ENCODE data around the gene ZNF431. TPM values are rescaled to one million over a fixed set of nuclear protein-coding genes. Genes with fewer than 3 reads are reported as not detected.

Gene ZNF431
- total and polyA plus RNA-seq, 4 donors, result 0.29 to 6.6 (median 1.5) TPM

GRCh38 chr19:21126078-21126477 lies 15.8 kb upstream of the ZNF431 start:
- Histone ChIP-seq H3K4me3 (ENCODE audit: low read depth in 1 of 3, low read length in 3 of 3) (no peak overlapping the region), H3K4me1 (ENCODE audit: control insufficient read depth in 4 of 4, insufficient read depth in 4 of 4, low read length in 3 of 4) (no peaks in the 10 kb centered on the region), H3K27me3 (ENCODE audit: control insufficient read depth in 4 of 4, insufficient read depth in 4 of 4, low read length in 3 of 4) (no peaks in the 10 kb centered on the region), H3K36me3 (ENCODE audit: control insufficient read depth in 4 of 4, insufficient read depth in 3 of 4, low read depth in 1 of 4, low read length in 3 of 4) (peaks cover 0 to 2% (median 0%) of the 10 kb centered on the region in 4 donors), H3K9me3 (ENCODE audit: control insufficient read depth in 4 of 4, low read length in 3 of 4) (peaks cover 0 to 3% (median 0%) of the 10 kb centered on the region in 4 donors), H3K9ac (ENCODE audit: low read depth in 1 of 2, low read length in 2 of 2) (no peak overlapping the region), H3K27ac (ENCODE audit: low read depth in 1 of 2, low read length in 2 of 2) (no peak overlapping the region)
- TF ChIP-seq REST (IDR thresholded peaks at IDR 0.05), result no peak
- TF ChIP-seq HNF4G (IDR thresholded peaks at IDR 0.05), result no peak
- TF ChIP-seq JUND (IDR thresholded peaks at IDR 0.05), result no peak
- TF ChIP-seq FOXA1 (IDR thresholded peaks at IDR 0.05), result no peak
- no peak for TF ChIP-seq ATF3 (IDR thresholded peaks at IDR 0.05)
- TF ChIP-seq GABPA (IDR thresholded peaks at IDR 0.05 in 1 of 2, conservative IDR thresholded peaks at IDR 0.05 in 1 of 2), result no peak
- no peak for TF ChIP-seq EGR1 (IDR thresholded peaks at IDR 0.05; ENCODE audit: low read depth in 2 of 2)
- DNase-seq (ENCODE audit: low spot score), result no peak

- WGBS, result 58% methylated on average over 2 of the region's 2 CpGs
- Histone ChIP-seq H3K27me3 (ENCODE audit: control insufficient read depth in 4 of 4, insufficient read depth in 4 of 4, low read length in 3 of 4) (no peaks in the 10 kb centered on the region), H3K27ac (ENCODE audit: low read depth in 1 of 2, low read length in 2 of 2) (no peak overlapping the region), H3K4me1 (ENCODE audit: control insufficient read depth in 4 of 4, insufficient read depth in 4 of 4, low read length in 3 of 4) (no peaks in the 10 kb centered on the region), H3K4me3 (ENCODE audit: low read depth in 1 of 3, low read length in 3 of 3) (no peak overlapping the region), H3K9me3 (ENCODE audit: control insufficient read depth in 4 of 4, low read length in 3 of 4) (peaks cover 0 to 3% (median 0%) of the 10 kb centered on the region in 4 donors), H3K9ac (ENCODE audit: low read depth in 1 of 2, low read length in 2 of 2) (no peak overlapping the region), H3K36me3 (ENCODE audit: control insufficient read depth in 4 of 4, insufficient read depth in 3 of 4, low read depth in 1 of 4, low read length in 3 of 4) (peaks cover 0 to 2% (median 0%) of the 10 kb centered on the region in 4 donors)
- DNase-seq (ENCODE audit: low spot score), result no peak
- no peak for TF ChIP-seq NR2F2 (IDR thresholded peaks at IDR 0.05)
- TF ChIP-seq TAF1 (conservative IDR thresholded peaks at IDR 0.05), result no peak
- no peak for TF ChIP-seq GABPA (IDR thresholded peaks at IDR 0.05 in 1 of 2, conservative IDR thresholded peaks at IDR 0.05 in 1 of 2)
- TF ChIP-seq FOXA1 (IDR thresholded peaks at IDR 0.05), result no peak
- no peak for TF ChIP-seq EGR1 (IDR thresholded peaks at IDR 0.05; ENCODE audit: low read depth in 2 of 2)
- TF ChIP-seq REST (IDR thresholded peaks at IDR 0.05), result no peak
- TF ChIP-seq ZBTB33 (IDR thresholded peaks at IDR 0.05), result no peak
- TF ChIP-seq YY1 (IDR thresholded peaks at IDR 0.05), result no peak
- no peak for TF ChIP-seq ATF3 (IDR thresholded peaks at IDR 0.05)
- TF ChIP-seq RAD21 (IDR thresholded peaks at IDR 0.05), result no peak
- no peak for TF ChIP-seq RXRA (IDR thresholded peaks at IDR 0.05)
- TF ChIP-seq HNF4A (conservative IDR thresholded peaks at IDR 0.05), result no peak
- TF ChIP-seq MAX (IDR thresholded peaks at IDR 0.05), result no peak
- no peak for TF ChIP-seq JUND (IDR thresholded peaks at IDR 0.05)
- no peak for TF ChIP-seq FOXA2 (IDR thresholded peaks at IDR 0.05)
- no peak for TF ChIP-seq SP1 (IDR thresholded peaks at IDR 0.05)
- TF ChIP-seq HNF4G (IDR thresholded peaks at IDR 0.05), result no peak
- TF ChIP-seq CTCF (IDR thresholded peaks at IDR 0.05; ENCODE audit: low read depth, low read length, missing input control), result no peak
Measured at GRCh38 chr19:21127001-21127400, 14.8 kb upstream of the ZNF431 start.
